ENCODE data around the gene KCTD5.
A peak's percentile ranks its signal among the peaks of the same experiment; 100 is the strongest.
"Not testable (repeated sequence)": the region's sequence is repeated elsewhere in the genome, so short reads cannot be mapped to it uniquely, and the experiment has no call there.

Gene KCTD5, protein sequence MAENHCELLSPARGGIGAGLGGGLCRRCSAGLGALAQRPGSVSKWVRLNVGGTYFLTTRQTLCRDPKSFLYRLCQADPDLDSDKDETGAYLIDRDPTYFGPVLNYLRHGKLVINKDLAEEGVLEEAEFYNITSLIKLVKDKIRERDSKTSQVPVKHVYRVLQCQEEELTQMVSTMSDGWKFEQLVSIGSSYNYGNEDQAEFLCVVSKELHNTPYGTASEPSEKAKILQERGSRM

GRCh38 chr16:2682209-2683021, at the start of gene KCTD5:
Gene KCTD5, plus strand, starts transcription at chr16:2682523. Its CDS starts 26 bp downstream, at chr16:2682549.
- peak; percentile 90 for DNase-seq

DNA sequence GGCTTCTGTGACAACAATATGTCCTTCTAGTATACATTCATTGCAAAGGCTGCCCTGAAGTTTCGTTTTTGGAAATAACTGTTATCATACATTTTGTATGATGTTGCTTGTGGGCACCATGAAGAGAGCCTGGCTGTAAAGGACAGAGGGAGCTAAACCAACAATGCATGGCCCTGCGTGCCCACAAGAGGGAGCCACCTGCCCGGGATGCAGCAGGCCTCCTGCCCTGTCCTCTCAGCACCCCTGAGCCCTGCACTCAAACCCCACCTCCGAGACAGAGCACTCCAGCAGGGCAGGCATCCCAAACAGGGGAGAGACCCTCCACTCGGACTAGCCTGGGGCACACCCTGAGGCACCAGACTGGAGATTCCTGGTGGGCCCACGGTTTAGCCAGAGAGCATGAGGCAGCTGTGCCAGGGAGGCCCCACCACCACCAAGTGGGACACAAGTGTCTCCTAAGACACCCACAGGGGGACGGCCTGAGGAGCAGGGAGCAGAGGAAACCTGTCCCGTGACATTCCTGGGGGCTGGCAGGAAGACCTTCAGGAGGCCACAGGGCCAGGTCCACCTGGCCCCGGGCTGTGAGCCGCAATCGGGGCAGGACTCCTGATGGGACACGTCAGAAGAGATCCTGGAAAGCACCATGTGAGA, 43.1 kb upstream of the KCTD5 start:
- not testable (repeated sequence) for DNase-seq

DNA sequence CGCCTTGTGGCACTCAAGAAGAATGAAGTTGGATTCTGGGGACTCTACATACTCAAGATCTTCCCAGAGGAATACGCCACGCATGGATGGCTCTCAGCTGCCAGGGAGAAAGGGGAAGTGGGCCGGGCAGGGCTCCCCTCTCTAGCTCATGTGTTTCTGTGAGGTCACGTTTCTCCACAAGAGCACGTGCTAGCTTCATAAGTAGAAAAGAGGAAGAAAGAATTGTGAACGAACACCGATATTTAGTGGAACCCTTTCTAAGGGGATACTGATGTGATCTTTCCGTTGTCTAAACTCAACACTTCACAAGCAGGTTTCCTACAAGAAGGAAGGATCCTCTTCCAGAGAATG, 42.6 kb upstream of the KCTD5 start:
- DNase-seq: not testable (repeated sequence)

GRCh38 chr16:2642561-2642960, 39.8 kb upstream of the KCTD5 start:
- not testable (repeated sequence) for DNase-seq

DNA sequence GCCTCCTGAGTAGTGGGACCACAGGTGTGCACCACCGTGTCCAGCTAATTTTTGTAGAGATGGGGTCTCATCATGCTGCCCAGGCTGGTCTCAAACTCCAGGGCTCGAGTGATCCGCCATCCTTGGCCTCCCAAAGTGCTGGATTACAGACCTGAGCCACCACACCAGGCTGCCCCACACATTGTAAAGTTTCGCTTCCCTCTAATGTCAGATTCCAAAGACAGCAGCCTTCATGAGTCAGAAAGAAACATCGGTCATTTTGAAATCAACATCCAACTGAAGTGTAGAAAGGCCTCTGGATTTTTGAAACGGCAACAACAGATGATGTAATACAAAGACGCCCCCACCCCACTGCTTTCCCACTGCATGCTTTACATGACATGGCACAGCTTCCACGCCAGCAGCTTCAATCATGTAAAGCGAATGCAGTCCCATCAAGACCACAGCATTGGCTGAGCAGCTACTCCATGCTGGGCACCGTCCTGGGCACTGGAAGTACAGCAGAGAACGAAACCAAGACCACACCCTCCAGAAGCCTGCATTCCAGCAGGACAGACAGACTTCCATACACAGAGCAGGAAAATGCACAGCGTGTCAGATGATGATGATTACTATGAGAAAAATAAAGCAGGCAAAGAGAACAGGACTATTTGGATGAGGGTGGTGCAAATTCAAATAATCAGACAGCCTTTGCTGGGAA, 37.4 kb upstream of the KCTD5 start:
- DNase-seq: not testable (repeated sequence)

- not testable (repeated sequence) for DNase-seq
These were observed 31.0 kb upstream of the KCTD5 start for GRCh38 chr16:2651268-2651871.

DNA sequence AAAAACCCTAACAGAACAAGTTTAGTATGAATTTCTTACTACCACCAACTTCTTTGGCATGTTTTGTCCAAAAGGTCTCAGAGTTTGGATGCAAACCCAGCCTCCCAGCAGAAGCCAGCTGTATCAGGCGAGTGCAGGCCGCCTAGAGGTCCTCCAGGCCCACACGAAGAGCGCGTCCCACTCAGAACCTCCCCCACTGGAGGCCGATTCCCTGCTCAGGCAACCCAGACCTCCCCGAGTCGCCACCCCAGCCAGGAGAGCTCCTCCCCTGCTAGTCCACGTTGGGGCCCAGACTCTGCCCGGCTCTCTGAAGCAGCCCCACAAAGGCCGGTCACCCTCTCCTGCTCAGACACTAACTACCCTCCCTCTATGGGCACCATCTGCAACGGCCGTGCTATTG, 28.4 kb upstream of the KCTD5 start:
- not testable (repeated sequence) for DNase-seq

GRCh38 chr16:2654949-2655348, 27.4 kb upstream of the KCTD5 start:
- not testable (repeated sequence) for DNase-seq

DNA sequence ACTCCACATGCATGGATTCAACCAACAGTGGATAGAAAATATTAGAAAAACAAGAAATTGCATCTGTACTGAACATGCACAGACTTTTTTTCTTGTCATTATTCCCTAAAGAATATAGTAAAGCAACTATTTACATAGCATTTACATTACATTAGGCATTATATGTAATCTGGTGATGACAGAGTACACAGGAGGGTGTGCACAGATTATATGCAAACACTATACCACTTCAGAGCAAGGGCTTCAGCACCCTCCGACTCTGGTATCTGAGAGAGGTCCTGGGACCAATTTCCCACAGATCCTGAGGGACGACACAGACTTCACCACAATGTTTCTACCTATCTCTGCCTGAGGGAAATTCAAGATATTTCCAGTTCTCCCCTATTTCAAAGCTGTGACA, 25.3 kb upstream of the KCTD5 start:
- DNase-seq: no peak

DNA sequence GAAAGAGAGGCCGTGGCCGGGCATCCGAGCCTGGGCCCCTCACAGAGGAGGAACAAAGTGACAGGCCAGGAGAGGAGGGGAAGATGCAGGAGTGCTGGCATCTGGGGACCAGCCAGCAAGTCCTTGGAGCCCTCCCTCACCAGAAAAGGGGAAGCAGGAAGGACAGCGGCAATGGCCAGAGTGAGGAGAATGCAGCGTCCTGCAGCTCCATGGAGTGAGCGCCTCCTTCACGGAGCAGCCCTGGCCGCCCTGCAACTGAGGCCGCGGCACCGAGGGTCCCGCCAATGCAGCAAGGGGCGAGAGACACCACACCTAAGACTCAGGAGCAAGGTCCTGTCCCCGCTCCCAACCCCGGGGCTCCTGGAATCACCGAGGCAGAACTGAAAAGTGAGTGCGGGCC, 24.5 kb upstream of the KCTD5 start:
- DNase-seq: not testable (repeated sequence)

- not testable (repeated sequence) for DNase-seq
These were observed 22.8 kb upstream of the KCTD5 start for GRCh38 chr16:2659560-2659959.

DNA sequence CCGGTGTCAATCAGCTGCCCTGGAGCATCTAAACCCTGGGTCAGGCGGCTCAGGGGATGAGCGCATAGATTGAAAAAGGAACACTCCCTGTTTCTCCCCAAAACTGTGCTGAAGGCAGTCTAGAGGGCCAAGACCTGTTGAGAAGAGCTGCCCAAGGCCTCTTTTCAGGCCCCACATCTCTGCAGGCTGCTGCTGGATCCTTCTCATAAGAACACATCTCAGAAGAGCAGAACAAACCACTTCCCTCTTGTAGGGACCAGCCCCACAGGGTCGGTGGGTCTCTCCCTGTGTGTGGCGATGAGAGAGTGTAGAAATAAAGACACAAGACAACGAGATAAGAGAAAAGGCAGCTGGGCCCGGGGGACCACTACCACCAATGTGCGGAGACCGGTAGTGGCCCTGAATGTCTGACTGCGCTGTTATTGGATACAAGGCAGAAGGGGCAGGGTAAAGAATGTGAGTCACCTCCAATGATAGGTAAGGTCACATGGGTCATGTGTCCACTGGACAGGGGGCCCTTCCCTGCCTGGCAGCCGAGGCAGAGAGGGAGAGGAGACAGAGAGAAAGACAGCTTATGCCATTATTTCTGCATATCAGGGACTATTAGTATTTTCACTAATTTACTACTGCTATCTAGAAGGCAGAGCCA, 22.2 kb upstream of the KCTD5 start:
- DNase-seq: not testable (repeated sequence)

- not testable (repeated sequence) for DNase-seq
These were observed 21.5 kb upstream of the KCTD5 start for GRCh38 chr16:2660755-2661373.

GRCh38 chr16:2663553-2664546, 18.5 kb upstream of the KCTD5 start:
- no peak for DNase-seq

- DNase-seq: no peak
These were observed 17.7 kb upstream of the KCTD5 start for GRCh38 chr16:2664574-2664982.

- DNase-seq: not testable (repeated sequence)
These were observed 15.7 kb upstream of the KCTD5 start for GRCh38 chr16:2666671-2667070.

DNA sequence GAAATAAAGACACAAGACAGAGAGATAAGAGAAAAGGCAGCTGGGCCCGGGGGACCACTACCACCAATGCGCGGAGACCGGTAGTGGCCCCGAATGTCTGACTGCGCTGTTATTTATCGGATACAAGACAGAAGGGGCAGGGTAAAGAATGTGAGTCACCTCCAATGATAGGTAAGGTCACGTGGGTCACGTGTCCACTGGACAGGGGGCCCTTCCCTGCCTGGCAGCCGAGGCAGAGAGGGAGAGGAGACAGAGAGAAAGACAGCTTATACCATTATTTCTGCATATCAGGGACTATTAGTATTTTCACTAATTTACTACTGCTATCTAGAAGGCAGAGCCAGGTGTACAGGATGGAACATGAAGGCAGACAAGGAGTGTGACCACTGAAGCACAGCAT, 12.7 kb upstream of the KCTD5 start:
- DNase-seq: not testable (repeated sequence)

- DNase-seq: not testable (repeated sequence)
These were observed 12.3 kb upstream of the KCTD5 start for GRCh38 chr16:2670017-2670416.

DNA sequence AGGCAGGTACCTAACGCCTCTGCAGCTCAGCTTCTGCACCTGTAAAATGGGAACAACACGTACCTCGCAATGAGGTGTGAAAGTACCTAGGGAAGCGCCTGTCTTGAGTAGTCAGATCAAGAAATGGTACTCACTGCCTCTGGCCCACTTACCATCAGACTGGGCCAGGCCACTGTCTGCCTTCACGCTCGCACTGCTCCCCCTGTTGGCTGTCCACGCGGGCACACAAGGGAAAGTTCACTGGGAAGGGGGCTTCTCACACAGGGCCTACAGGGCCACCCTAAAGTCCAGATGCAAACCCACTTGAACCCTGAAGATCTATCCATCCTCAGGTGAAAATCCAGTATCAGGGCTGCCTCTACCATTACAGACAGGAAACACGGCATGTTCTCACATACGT, 11.1 kb upstream of the KCTD5 start:
- not testable (repeated sequence) for DNase-seq

DNA sequence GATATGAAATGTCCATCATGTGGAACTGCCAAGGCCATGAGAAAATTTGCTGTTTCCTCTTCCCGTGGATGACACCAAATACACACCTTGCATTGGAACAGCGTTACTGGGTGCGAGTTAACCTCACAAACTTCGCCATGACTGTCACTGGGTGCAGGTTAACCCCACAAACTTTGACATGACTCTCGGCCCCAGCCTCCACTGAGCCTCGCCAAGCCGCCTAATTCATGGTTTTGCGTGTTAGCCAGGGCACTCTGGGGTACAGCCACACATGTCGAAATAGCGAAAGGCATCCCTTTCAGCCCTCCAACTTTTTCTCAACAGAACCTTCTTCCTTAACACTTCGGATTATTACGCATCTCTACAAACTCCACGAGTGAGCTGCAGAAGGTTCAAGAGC, 10.6 kb upstream of the KCTD5 start:
- no peak for DNase-seq
